Right hindlimb (tissue), 1 donor: Measurements from ENCODE around the gene ELL2.

Experiments used
- DNase-seq: peaks from one replicate; pipeline ENCODE4 v3.0.0-alpha.2; 2018

ELL2 gene

GRCh38 chr5:95961617-95962474 lies at the start of gene ELL2:
Gene ELL2 (minus strand): TSS chr5:95961851. CDS start chr5:95961721, 130 bp downstream.
- DNase-seq, result peak; percentile 93

- DNase-seq, result no peak
Observed at GRCh38 chr5:96008987-96009647, 47.5 kb upstream of the ELL2 start.

- DNase-seq, result no peak
Observed at GRCh38 chr5:96008487-96008886, 46.8 kb upstream of the ELL2 start.

- DNase-seq, result no peak
Observed at GRCh38 chr5:96007051-96007450, 45.4 kb upstream of the ELL2 start.

GRCh38 chr5:96006291-96006690 lies 44.6 kb upstream of the ELL2 start:
- DNase-seq, result no peak

- no peak for DNase-seq
Observed at GRCh38 chr5:96004754-96005153, 43.1 kb upstream of the ELL2 start.

GRCh38 chr5:96004087-96004486 lies 42.4 kb upstream of the ELL2 start:
- DNase-seq, result no peak

- no peak for DNase-seq
Observed at GRCh38 chr5:96001262-96001661, 39.6 kb upstream of the ELL2 start.

DNA sequence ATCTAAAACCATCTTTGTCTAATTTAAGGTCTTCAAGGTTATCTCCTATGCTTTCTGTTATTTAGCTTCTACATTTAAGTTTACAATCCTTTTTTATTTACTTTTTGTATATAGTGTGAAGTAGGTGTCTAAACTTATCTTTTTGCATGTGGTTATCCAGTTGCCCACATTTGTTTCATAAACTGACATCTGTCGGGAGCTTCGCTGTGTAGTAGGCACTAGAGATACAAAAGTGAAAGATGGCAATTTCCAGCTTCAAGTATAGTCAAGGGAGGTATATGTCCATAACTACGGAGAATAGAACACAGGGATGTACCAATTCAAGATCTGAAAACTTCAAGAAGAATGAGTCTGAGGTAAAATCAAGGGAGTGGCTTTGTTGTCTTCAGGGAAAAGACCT lies 38.7 kb upstream of the ELL2 start:
- no peak for DNase-seq

DNA sequence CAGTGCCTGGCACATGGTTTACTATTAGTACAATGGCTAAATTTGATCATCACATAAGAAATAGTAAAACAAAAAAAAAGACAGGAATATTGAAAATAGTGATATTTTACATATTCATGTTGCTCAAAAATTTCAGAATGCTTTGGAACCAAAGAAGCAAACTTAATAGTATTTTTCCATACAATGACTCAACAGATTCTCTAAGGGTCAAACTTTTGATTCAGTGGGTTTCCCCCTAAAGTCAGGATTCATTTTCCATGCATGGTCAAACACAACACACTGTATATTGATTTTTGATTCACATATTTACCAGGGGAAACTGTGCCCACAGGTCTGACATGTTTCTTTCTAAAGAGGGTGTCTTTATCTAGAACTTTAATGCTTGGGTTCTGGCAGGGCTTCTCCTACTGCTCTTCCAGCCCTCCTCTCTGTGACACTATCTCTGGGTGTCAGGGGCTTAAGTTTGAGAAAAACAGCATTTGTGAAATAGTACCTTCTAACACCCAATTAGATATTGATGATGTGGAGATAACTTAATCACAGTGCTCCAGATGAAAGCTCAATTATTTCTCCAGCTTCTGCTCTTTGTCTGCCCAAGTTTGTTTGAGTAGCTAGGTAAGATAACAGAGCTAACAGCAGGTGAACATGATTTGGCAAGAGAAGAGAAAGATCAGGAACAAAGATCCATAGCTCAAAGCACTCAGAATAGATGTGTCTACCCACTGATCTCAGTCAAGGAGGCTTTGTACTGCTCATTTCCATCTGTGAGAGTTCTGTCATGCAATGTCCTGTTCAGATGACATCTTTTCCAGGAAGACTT lies 35.5 kb upstream of the ELL2 start:
- DNase-seq, result no peak

GRCh38 chr5:95995962-95996489 lies 34.4 kb upstream of the ELL2 start:
- no peak for DNase-seq

DNA sequence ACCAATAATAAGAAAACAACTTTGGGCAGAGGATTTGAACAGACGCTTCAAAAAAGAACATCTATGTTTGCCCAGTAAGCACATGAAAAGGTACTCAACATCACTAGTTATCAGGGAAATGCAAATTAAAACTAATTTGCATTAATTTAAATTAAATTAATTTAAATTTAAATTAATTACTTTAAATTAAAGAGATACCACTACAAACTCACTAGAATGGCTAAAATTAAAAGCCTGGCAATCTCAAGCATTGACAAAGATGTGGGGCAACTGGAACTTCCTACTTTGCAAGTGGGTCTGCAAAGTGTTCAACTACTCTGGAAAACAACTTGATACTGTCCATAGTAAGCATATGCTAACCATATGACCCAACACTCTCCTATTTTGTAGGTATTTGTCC lies 32.1 kb upstream of the ELL2 start:
- DNase-seq, result no peak

- DNase-seq, result no peak
Observed at GRCh38 chr5:95993266-95993665, 31.6 kb upstream of the ELL2 start.

DNA sequence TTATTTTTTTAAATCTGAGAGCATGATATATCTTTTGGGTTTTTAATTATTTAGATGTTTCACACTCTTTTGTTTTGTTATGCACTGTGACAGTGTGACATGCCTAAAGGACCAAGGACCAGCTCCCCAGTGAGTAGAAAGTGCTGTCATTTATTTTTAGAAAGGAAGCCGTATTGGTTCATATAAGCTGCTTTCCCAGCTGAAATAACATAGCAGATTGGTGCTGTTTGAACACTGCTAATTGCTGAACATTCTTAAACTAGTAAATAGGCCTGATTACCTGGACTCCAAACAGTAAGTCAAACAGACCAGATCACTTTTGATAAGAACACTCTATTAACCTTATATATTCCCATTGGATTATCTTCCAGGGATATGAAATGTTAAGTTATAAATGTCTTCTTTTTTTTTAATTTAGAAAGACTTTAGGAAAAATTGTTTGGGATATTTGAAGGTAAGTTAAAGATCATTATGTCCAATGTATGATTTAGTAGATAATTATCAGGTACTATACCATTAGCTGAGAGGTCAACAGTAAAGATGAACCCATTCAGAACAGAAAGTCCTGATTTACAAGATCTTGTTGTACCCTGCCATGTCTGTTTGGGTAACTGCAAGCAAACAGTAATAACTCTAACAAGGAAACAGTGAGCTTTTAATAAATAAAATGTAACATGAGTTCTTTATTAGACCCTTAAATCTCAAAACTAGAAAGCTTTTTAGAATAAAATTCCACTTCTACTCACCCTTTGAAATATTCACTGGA lies 27.8 kb upstream of the ELL2 start:
- no peak for DNase-seq

DNA sequence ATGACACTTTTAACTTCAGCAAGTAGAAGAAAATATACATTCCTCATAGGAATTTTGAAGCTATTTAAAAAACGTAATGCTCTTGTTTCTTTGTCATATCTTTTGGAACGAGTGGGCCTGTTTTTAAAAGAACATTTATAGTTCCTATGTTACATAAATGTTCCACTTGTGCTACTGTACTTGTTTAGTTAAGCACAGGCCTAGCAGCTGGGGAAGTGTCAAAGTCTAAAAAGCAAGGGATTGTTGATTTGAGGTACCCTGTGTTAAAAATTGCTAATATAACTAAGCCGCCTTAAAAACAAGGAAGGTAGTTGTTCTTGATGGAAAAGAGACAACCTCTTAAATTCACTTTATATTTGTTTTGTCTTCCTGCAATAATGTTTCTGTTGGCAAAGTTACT lies 27.2 kb upstream of the ELL2 start:
- DNase-seq, result no peak

GRCh38 chr5:95988094-95988493 lies 26.4 kb upstream of the ELL2 start:
- DNase-seq, result no peak

- DNase-seq, result no peak
Observed at GRCh38 chr5:95986937-95987520, 25.4 kb upstream of the ELL2 start.

DNA sequence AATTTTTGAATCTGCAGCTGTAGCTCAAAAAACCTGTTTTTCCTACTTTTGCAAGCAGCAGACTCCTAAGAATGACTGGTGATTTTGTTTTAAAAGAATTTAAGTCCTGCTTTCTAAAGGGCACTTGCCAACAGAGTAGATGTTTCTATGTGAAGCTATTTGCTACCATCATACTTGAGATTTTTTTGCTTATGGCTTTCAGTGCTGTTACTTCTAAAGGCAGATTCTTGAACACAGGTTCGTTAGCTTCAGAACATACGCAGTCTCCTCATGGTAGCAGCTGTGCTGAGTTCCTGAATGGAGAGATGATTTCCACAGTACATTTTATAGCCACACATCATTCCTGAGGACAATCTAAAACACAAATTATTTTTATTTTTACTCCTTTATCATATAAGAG lies 24.4 kb upstream of the ELL2 start:
- no peak for DNase-seq

GRCh38 chr5:95985249-95985648 lies 23.6 kb upstream of the ELL2 start:
- DNase-seq, result no peak

GRCh38 chr5:95984287-95984938 lies 22.8 kb upstream of the ELL2 start:
- DNase-seq, result no peak

DNA sequence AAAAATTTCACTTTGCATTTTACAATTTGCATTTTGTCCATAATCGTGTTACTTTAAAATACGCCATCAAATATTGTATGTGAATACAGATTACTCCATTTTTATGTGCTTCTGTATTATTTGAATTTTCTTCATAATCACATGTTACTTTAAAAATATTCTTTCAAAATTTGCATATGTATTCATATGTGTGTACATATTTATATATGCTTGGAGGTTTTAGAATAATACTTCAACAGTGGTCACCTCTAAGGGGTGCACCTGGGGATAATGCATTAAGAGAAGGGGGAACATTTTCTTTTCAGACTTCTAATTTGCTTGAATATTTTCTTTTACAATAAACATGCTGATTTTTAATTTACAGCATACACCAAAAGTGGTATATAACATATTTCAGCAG lies 21.9 kb upstream of the ELL2 start:
- DNase-seq, result no peak

DNA sequence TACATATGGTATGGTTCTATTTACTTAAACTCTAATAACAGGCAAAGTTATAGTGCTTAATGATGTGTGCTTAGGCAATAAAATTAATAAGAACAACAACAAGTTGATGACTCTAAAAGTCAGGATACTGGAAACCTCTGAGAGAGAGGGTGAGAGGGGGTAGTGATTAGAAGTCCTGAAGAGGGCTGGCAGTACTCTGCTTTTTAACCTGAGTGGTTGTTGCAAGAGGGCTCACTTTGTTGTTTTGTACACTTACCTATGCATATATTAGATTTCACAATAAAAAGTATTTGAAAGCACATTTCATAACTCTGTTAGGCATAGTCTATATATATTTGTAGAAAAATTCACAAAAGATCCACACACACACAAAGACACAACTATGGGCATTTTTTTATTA lies 21.4 kb upstream of the ELL2 start:
- no peak for DNase-seq
